OCI-M2 (cell line): Measurements from ENCODE around the gene C1QTNF9.
"Not testable (repeated sequence)": the region's sequence is repeated elsewhere in the genome, so short reads cannot be mapped to it uniquely, and the experiment has no call there.

Experiments
- DNase-seq: peaks from one replicate; lab custom pipeline; 2025; ENCODE audit not compliant: unreplicated experiment; lab: John Stamatoyannopoulos, UW

C1QTNF9 gene

GRCh38 chr13:24319641-24320040, 10.3 kb downstream of the C1QTNF9 start:
- not testable (repeated sequence) for DNase-seq

GRCh38 chr13:24321416-24321815, 12.0 kb downstream of the C1QTNF9 start:
- not testable (repeated sequence) for DNase-seq

- DNase-seq = not testable (repeated sequence)
Measured at GRCh38 chr13:24322470-24322869, 13.1 kb downstream of the C1QTNF9 start.

- DNase-seq = no peak
Measured at GRCh38 chr13:24323036-24323738, 13.8 kb downstream of the C1QTNF9 start.

- no peak for DNase-seq
Measured at GRCh38 chr13:24323739-24324075, 14.3 kb downstream of the C1QTNF9 start.

GRCh38 chr13:24327598-24327997, 18.2 kb downstream of the C1QTNF9 start:
- not testable (repeated sequence) for DNase-seq

GRCh38 chr13:24328145-24328544, 18.8 kb downstream of the C1QTNF9 start:
- DNase-seq = no peak

GRCh38 chr13:24338721-24339120, 29.3 kb downstream of the C1QTNF9 start:
- DNase-seq = no peak

- no peak for DNase-seq
Measured at GRCh38 chr13:24339937-24340607, 30.7 kb downstream of the C1QTNF9 start.

GRCh38 chr13:24340608-24340955, 31.2 kb downstream of the C1QTNF9 start:
- DNase-seq = no peak

GRCh38 chr13:24341439-24341838, 32.1 kb downstream of the C1QTNF9 start:
- DNase-seq = no peak

GRCh38 chr13:24348385-24348784, 39.0 kb downstream of the C1QTNF9 start:
- no peak for DNase-seq

GRCh38 chr13:24348797-24349515, 39.6 kb downstream of the C1QTNF9 start:
- DNase-seq = no peak

GRCh38 chr13:24349778-24350664, 40.6 kb downstream of the C1QTNF9 start:
- not testable (repeated sequence) for DNase-seq

GRCh38 chr13:24351423-24351822, 42.0 kb downstream of the C1QTNF9 start:
- no peak for DNase-seq

- no peak for DNase-seq
Measured at GRCh38 chr13:24353736-24354135, 44.4 kb downstream of the C1QTNF9 start.

- no peak for DNase-seq
Measured at GRCh38 chr13:24355103-24355502, 45.7 kb downstream of the C1QTNF9 start.

- no peak for DNase-seq
Measured at GRCh38 chr13:24356270-24356669, 46.9 kb downstream of the C1QTNF9 start.

- no peak for DNase-seq
Measured at GRCh38 chr13:24356837-24357236, 47.5 kb downstream of the C1QTNF9 start.

GRCh38 chr13:24357756-24358155, 48.4 kb downstream of the C1QTNF9 start:
- no peak for DNase-seq

- DNase-seq = not testable (repeated sequence)
Measured at GRCh38 chr13:24358836-24359235, 49.5 kb downstream of the C1QTNF9 start.
